ENCODE data around the gene MRPL41. TPM values are rescaled to one million over a fixed set of nuclear protein-coding genes. Genes with fewer than 3 reads are reported as not detected.
A peak's percentile ranks its signal among the peaks of the same experiment; 100 is the strongest.
"Not testable (repeated sequence)": the region's sequence is repeated elsewhere in the genome, so short reads cannot be mapped to it uniquely, and the experiment has no call there.

MRPL41 gene
- total RNA-seq, 1 donor from 2014 or later: 22.2 TPM

DNA sequence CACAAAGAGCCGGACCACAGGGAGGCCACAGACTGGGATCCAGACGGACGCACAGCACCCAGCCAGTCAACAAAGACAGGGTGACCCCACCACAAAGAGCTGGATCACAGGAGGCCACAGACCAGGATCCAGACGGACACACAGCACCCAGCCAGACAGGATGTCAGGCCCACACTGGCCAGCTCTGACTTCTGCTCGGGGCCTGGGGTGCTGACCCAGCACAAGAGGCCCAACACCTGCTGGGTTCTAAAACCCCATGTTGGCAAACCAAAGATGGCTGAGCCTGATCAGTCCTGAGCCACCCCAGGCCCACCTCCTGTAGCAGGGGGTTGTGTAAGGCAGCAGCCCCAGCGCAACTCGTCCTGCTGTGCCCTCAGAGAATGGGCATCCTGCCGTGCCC lies 32.3 kb downstream of the MRPL41 start:
- DNase-seq: no peak

DNA sequence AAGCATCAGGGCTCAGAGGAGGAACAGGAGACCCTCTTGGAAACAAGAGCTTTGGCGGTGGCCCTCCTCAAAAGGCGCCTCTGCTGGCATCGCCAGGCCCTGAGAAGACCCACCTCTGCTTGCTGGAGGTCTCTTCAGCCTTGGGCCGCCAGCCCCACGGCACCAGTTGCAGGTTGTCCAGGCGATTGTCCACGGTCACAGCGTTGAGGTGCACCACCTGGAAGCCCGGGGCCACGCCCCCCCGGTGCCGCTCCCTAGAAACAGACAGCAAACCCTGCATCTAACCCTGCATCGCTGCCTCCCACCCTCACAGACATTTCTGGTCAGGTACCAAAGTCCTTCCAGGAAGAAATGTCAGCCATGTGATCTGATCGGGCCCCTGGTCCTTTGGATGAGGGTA lies 35.2 kb downstream of the MRPL41 start:
- DNase-seq: no peak

DNA sequence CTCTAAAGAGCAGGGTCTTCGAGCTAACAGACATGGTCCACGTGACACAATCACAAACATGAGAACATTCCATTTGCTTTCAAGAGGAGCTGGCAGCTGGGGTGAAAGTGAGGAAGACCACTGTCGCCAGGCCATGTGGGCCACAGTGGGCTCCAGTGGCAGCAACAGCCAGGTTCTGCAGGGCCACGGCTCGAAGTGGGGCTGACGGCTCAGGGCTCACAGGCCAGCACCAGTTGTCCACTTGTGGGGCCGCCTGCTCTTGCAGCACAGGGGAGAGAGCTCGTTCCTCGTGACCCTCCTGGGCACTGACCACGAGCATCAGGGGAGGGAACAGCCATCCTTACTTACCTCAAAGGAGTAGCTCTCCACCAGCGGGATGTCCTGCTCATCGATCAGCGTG lies 36.6 kb downstream of the MRPL41 start:
- DNase-seq: no peak

DNA sequence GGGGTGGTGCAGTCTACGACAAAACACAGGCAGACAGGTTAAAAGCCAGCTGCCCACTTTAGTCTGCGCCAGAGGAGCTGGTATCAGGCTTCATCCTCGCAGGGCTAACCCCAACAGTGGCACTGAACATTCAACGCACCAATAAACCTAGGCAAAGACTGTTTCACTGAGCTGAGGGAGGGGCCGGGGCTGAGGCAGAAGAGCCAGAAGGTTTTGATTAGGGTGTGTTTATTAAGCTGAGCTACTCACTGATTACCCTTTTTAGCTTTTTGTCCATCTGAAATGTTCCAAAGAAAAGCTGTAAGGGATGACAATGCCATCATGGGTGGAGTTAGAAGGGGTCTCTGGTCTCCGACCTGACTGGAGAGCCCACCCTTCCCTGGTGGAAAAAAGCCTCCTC lies 37.2 kb downstream of the MRPL41 start:
- DNase-seq: no peak

DNA sequence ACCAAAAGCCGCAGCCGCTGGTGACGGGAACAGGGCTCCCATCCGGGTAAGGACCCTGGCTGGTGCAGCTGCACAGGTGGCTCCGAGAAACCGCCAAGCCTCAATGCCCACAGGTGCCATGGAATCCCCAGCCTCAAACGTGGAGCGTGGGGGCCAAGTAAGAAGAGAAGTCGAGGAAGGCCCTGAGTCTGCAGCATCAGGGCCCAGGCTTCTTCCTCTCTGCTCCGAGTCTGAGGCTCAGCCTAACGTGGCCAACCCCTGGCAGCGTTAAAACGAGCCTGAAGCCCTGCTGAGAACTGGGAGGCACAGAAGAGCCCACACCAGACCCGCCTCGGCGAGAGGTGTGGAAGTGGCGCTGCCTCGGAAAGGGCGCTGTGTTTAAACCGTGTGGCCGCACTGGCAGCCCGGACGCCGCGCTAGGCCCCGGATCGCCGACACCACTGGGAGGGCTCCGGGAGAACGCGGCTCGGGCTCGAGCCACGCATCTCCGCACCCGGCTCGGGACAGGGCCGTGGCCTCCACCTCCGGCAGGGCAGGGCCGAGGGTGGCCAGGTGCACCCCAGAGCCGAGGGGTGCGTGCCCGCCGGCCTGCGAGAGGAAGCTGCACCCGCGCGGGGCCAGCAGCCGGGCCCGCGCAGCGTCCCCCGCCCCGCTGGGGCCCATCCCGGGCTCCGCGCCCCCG lies 37.9 kb downstream of the MRPL41 start:
- no peak for DNase-seq

DNA sequence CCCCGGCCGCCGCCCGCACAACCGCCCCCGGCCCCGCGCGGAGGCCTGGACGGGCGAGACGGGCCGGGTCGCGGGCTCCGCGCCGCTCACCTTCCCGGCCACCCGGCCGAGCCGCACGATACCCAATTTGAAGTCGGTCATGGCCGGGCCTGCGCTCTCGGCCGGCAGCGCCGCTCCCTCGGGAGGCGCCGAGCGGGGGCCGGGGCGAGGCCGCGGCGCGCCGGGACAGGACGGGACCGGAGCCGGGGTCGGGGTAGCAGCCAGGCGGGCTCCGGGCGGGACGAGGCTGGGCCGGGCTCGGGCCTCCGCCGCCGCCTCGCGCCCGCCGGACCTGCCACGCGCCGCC lies 38.4 kb downstream of the MRPL41 start:
- DNase-seq: no peak

DNA sequence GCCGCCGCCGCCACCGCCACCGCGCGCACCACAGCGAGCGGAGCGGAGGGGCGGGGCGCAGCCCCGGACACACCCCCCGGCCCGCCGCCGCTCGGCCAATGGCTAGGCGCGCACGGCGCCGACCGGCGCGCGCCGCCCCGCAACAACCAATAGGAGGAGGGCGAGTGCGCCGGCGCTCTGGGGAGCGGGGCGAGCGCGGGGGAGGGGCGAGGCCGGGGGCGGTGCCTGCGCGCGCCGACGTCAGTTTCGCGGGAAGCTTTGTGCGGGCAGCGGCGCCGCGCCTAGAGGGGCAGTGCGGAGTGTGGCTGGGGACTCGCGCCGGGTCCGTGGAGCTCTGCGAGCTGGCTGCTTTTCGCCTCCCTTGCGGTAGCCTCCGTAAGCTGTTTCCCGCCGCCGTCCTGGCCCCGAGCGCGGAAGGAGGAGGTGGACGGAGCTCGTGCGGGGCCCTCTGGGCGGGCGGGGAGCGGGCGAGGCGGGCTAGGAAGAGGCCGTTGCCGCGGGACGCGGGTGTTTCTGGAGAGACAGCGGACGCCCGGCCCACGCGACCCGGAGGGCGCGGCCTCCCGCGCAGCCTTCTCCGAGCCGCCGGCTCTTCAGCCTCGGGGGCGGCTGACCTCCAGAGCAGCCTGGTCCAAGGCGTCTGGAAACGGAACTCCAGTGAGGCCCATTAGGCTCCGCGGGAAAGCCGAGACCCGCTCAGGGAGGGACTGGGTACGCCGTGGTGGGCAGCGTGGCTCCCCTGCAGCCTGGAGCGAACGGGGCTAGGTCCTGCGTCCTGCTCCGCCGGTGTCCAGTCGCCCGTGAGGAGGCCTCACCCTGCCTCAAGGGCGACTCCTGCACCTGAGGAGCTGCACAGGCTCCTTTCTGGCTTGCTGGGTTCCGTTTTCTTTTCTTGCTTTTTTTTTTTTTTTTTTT lies 39.0 kb downstream of the MRPL41 start, which contains the start of gene ZMYND19:
Gene ZMYND19 (minus strand): TSS at position 44 of the 915 bp plus-strand sequence. CDS start 249 bp downstream, outside the sequence.
- peak; percentile 78 for DNase-seq

DNA sequence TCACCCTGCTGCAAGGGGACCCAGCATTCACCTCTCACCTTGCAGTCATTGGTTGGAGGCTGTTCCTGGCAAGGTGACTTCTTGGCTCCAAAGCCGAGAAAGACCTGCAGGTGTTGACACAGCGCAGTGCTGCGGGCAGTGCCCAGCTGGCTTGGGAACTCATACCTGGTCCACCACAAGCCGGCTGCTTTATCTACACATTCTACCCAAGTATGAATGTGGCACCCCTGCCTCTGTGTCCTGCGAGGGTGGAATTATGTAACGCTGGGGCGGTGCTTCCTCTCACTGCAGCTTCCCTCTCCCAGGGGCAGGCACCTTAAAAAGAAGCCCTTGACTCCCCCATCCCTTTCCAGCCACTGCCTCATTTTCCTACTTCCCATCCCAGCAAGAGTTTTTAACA lies 41.1 kb downstream of the MRPL41 start:
- no peak for DNase-seq

DNA sequence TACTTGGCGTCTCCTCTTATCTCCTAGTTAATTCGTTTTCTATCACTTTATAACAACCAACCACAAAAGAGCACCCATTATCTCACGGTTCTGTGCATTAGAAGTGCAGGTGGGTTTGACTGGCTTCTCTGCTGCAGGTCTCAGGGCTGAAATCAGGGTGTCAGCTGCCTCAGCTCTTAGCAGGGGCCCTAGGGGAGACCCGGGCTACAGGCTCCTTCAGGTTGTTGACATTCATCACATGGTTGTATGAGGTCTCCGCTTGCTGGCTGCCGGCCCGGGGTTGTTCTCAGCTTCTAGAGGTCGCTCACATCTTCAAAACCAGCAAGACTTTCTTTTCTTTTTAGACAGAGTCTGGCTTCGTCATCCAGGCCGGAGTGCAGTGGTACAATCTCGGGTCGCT lies 41.5 kb downstream of the MRPL41 start:
- DNase-seq: no peak

DNA sequence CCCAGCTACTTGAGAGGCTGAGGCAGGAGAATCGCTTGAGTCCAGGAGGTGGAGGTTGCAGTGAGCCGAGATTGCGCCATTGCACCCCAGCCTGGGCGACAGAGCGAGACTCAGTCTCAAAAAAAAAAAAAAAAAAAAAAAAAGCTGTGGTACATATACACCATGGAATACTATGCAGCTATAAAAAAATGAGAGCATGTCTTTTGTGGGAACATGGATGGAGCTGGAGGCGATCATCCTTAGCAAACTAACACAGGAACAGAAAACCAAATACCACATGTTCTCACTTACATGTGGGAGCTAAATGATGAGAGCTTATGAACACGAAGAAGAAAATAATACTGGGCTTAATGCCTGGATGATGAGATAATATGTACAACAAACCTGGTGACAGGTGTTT lies 44.9 kb downstream of the MRPL41 start:
- DNase-seq: not testable (repeated sequence)

DNA sequence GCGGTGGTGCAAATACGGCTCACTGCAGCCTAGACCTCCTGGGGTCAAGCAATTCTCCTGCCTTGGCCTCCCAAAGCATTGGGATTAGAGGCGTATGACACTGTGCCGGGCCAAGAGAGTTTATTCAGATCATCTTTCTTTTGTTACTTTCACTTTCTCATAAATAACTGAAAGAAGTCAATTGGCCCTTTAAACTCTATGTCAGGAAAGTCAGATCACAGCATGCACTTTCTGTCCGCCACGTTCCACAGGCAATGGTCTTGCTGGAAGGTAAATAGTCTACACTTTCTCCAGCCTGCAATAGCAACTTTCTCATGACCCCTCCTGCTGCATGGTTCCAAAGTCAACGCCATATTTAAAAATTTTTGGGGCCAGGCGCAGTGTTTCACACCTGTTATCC lies 47.3 kb downstream of the MRPL41 start:
- no peak for DNase-seq

Other genes with a start within 250 kb of the MRPL41 start
- gene NRARP, start 249.6 kb upstream of the MRPL41 start, total RNA-seq: 9.9 TPM
- gene EXD3, start 128.7 kb upstream of the MRPL41 start, total RNA-seq: 7.6 TPM
- gene NOXA1, start 128.5 kb upstream of the MRPL41 start, total RNA-seq: 0.30 TPM
- gene ENTPD8, start 110.5 kb upstream of the MRPL41 start, total RNA-seq: 0.10 TPM
- gene NSMF, start 92.5 kb upstream of the MRPL41 start, total RNA-seq: 11.6 TPM
- 4.4 TPM for gene PNPLA7, start 1.5 kb upstream of the MRPL41 start, total RNA-seq
- gene DPH7, start 27.0 kb downstream of the MRPL41 start, total RNA-seq: 25.1 TPM
- gene ZMYND19, start 38.6 kb downstream of the MRPL41 start, total RNA-seq: 10.7 TPM
- 21.9 TPM for gene ARRDC1, start 53.8 kb downstream of the MRPL41 start, total RNA-seq
- gene EHMT1, start 67.1 kb downstream of the MRPL41 start, total RNA-seq: 52.3 TPM

Data from skin of body (tissue), 2 donors.